HG02884 (cell line): ENCODE data around the gene CLEC18A.
"Not testable (repeated sequence)": the region's sequence is repeated elsewhere in the genome, so short reads cannot be mapped to it uniquely, and the experiment has no call there.

ENCODE experiments used
- ATAC-seq: cut with Tn5 transposase; IDR thresholded peaks from one replicate; pipeline ENCODE4 v1.9.1; 2021; ENCODE audit warnings: mild to moderate bottlenecking, moderate library complexity; ENCODE audit not compliant: unreplicated experiment

CLEC18A gene

GRCh38 chr16:69951017-69951671 is at the start of gene CLEC18A:
Gene CLEC18A, plus strand, starts transcription at chr16:69951334. Its CDS starts 33 bp downstream, at chr16:69951367.
- not testable (repeated sequence) for ATAC-seq

- ATAC-seq = no peak
These were observed 47.2 kb upstream of the CLEC18A start for GRCh38 chr16:69903865-69904415.

GRCh38 chr16:69904495-69905170 is 46.5 kb upstream of the CLEC18A start:
- no peak for ATAC-seq

- no peak for ATAC-seq
These were observed 46.0 kb upstream of the CLEC18A start for GRCh38 chr16:69905171-69905555.

- ATAC-seq = no peak
These were observed 44.2 kb upstream of the CLEC18A start for GRCh38 chr16:69906838-69907401.

GRCh38 chr16:69909043-69909442 is 42.1 kb upstream of the CLEC18A start:
- ATAC-seq = no peak

- no peak for ATAC-seq
These were observed 41.4 kb upstream of the CLEC18A start for GRCh38 chr16:69909760-69910159.

GRCh38 chr16:69910964-69911363 is 40.2 kb upstream of the CLEC18A start:
- no peak for ATAC-seq

- no peak for ATAC-seq
These were observed 34.7 kb upstream of the CLEC18A start for GRCh38 chr16:69916462-69916861.

- ATAC-seq = no peak
These were observed 33.8 kb upstream of the CLEC18A start for GRCh38 chr16:69917311-69917710.

- ATAC-seq = no peak
These were observed 33.4 kb upstream of the CLEC18A start for GRCh38 chr16:69917739-69918138.

- no peak for ATAC-seq
These were observed 32.9 kb upstream of the CLEC18A start for GRCh38 chr16:69918241-69918640.

- ATAC-seq = no peak
These were observed 30.0 kb upstream of the CLEC18A start for GRCh38 chr16:69921127-69921526.

GRCh38 chr16:69922200-69922599 is 28.9 kb upstream of the CLEC18A start:
- no peak for ATAC-seq

GRCh38 chr16:69924041-69924775 is 26.9 kb upstream of the CLEC18A start:
- no peak for ATAC-seq

GRCh38 chr16:69924777-69925191 is 26.4 kb upstream of the CLEC18A start:
- no peak for ATAC-seq

GRCh38 chr16:69925311-69925710 is 25.8 kb upstream of the CLEC18A start:
- no peak for ATAC-seq

- ATAC-seq = no peak
These were observed 24.9 kb upstream of the CLEC18A start for GRCh38 chr16:69926241-69926640.

- ATAC-seq = no peak
These were observed 23.9 kb upstream of the CLEC18A start for GRCh38 chr16:69927056-69927757.

- no peak for ATAC-seq
These were observed 22.2 kb upstream of the CLEC18A start for GRCh38 chr16:69928856-69929400.
